IMR-90 (cell line): Measurements from ENCODE around the gene S1PR4.
"Not testable (repeated sequence)": the region's sequence is repeated elsewhere in the genome, so short reads cannot be mapped to it uniquely, and the experiment has no call there.

Source experiments
- CEBPB ChIP-seq: IDR thresholded peaks from 2 replicates; pipeline ENCODE4 v1.6.1; 2012; ENCODE audit warnings: low read depth, low read length, improper control_type of control experiment
- NFE2L2 ChIP-seq: fragments of 150-350 bp; IDR thresholded peaks from 2 replicates; pipeline ENCODE4 v1.6.1; 2016; ENCODE audit warnings: low read depth, mild to moderate bottlenecking, low read length
- TF ChIP-seq, protein P1 (sequence below): conservative IDR thresholded peaks from 2 replicates; pipeline ENCODE4 v1.5.1; 2012; ENCODE audit warnings: mild to moderate bottlenecking, low read depth, low read length, improper control_type of control experiment

DNA sequence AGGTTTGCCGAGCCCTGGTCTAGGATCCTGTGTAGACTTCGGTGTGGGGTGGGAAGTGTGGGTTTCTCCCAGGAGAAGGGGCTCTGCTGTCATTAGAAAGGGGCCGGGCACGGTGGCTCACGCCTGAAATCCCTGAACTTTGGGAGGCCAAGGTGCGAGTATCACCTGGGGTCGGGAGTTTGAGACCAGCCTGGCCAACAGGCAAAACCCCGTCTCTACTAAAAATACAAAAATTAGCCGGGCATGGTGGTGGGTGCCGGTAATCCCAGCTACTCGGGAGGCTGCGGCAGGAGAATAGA lies 13.2 kb downstream of the S1PR4 start:
- TF ChIP-seq, protein P1, sequence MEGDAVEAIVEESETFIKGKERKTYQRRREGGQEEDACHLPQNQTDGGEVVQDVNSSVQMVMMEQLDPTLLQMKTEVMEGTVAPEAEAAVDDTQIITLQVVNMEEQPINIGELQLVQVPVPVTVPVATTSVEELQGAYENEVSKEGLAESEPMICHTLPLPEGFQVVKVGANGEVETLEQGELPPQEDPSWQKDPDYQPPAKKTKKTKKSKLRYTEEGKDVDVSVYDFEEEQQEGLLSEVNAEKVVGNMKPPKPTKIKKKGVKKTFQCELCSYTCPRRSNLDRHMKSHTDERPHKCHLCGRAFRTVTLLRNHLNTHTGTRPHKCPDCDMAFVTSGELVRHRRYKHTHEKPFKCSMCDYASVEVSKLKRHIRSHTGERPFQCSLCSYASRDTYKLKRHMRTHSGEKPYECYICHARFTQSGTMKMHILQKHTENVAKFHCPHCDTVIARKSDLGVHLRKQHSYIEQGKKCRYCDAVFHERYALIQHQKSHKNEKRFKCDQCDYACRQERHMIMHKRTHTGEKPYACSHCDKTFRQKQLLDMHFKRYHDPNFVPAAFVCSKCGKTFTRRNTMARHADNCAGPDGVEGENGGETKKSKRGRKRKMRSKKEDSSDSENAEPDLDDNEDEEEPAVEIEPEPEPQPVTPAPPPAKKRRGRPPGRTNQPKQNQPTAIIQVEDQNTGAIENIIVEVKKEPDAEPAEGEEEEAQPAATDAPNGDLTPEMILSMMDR, result not testable (repeated sequence)
- not testable (repeated sequence) for TF ChIP-seq NFE2L2, CEBPB
